ENCODE data around the gene MRPS2. TPM values are rescaled to one million over a fixed set of nuclear protein-coding genes. Genes with fewer than 3 reads are reported as not detected.

The MRPS2 gene
- total and polyA plus RNA-seq, 10 of the 15 experiments (the other 5 are each of a cell fraction or from before 2014, with no cell fraction given), result 3.3 to 103 (median 69.5) TPM

DNA sequence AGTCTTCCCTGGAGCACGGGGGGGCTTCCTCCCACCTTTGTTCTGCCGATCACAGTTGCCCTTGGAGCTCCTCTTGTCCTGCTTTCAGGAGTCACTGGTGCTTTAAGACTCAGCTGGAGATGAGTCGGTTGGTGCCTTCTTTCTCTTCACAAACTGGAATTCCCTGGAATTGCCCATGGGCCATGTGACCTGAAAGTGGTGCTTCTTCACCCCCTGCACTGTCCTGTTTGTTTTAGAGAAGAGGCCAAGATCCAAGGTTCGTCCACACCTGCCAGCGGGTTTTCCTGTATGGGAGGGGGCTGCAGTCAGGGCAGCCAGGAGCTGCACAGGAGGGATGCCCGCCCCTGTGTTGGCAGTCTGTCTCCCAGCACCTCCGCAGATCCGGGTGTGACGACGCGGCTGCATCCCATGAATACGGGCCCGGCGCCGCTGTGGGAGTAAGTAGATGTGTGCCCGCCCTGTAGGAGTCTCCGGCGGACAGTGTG, 9.5 kb upstream of the MRPS2 start:
- ChIA-PET POLR2A (no interaction called here), RAD21 (ENCODE audit: unreplicated experiment) (no interaction called here), SMC1A (ENCODE audit: uncharacterized antibody, unreplicated experiment) (no interaction called here), CTCF (interaction anchor here (1.5 kb wide), 1 partner anchor 14 kb away, joined by 5 read pairs; no protein-coding TSS in a partner anchor)
- no peaks in the 10 kb centered on the region for H3K36me3 ChIP-seq (ENCODE audit: control insufficient read depth in 2 of 2, insufficient read depth in 2 of 2, low read length in 1 of 2)
- no peaks in the 10 kb centered on the region for H3K79me2 ChIP-seq (ENCODE audit: control insufficient read depth, insufficient read depth, low read length)
- no peaks in the 10 kb centered on the region for H3K27me3 ChIP-seq (replicated peaks in 1 of 2; ENCODE audit: control insufficient read depth in 2 of 2, insufficient read depth in 2 of 2, low read length in 1 of 2)
- H3K27ac ChIP-seq (ENCODE audit: control insufficient read depth, insufficient read depth), result no peak overlapping the region
- ATAC-seq (no peak), DNase-seq (ENCODE audit: low read depth, low spot score) (no peak), FAIRE-seq (no peak)
- no peak overlapping the region for H3K4me3 ChIP-seq
- BruUV-seq (replicated peaks), result no TSS peak
- H4K20me1 ChIP-seq (ENCODE audit: control insufficient read depth, insufficient read depth), result no peaks in the 10 kb centered on the region
- H2AFZ ChIP-seq (ENCODE audit: control insufficient read depth, low read depth, low read length), result no peak overlapping the region
- H3K9me3 ChIP-seq (replicated peaks; ENCODE audit: control insufficient read depth, insufficient read depth, low read length), result no peaks in the 10 kb centered on the region
- intact Hi-C loops (cut with micrococcal nuclease; ENCODE audit: unreplicated experiment), result no loop called here
- no peak overlapping the region for H3K9ac ChIP-seq (ENCODE audit: control insufficient read depth, insufficient read depth, low read length)
- H3K4me1 ChIP-seq (ENCODE audit: control insufficient read depth, insufficient read depth, low read length), result no peaks in the 10 kb centered on the region
- WGBS (ENCODE audit: insufficient coverage, insufficient replicate concordance, low lambda C conversion rate, missing lambda C conversion rate), result 74% methylated on average over 15 of the region's 18 CpGs
- no peak overlapping the region for H3K4me2 ChIP-seq (ENCODE audit: control insufficient read depth, insufficient read depth)
- in situ Hi-C loops (cut with MboI), result no loop called here
- no peak for TF ChIP-seq TCF12 (IDR thresholded peaks at IDR 0.05; ENCODE audit: low read depth, low read length)
- no peak for TF ChIP-seq CHD4 (IDR thresholded peaks at IDR 0.05)
- TF ChIP-seq, protein P1, sequence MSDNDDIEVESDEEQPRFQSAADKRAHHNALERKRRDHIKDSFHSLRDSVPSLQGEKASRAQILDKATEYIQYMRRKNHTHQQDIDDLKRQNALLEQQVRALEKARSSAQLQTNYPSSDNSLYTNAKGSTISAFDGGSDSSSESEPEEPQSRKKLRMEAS (IDR thresholded peaks at IDR 0.05; ENCODE audit: low read depth, low read length), result no peak
- no peak for TF ChIP-seq ZNF217 (IDR thresholded peaks at IDR 0.05)

DNA sequence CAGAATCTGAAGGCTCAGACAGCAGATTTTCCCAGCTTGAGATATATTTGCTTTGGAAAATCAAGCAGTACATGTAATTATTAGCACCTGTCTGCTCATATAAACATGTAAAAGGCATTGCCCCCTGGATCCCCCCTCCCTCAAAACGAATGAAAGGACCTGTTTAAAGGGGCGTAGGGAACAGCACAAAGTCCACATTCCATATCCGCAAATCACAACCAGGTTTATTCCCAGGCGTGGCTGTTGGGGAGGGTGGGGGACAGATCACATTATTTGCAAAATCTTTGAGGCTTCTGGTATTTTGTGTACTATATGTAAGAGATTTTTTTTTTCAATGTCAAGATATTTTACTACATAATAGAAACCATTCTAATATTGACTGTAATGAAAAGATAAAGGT, 8.7 kb upstream of the MRPS2 start:
- Histone ChIP-seq H3K27me3 (replicated peaks in 1 of 2; ENCODE audit: control insufficient read depth in 2 of 2, insufficient read depth in 2 of 2, low read length in 1 of 2) (no peaks in the 10 kb centered on the region), H2AFZ (ENCODE audit: control insufficient read depth, low read depth, low read length) (no peak overlapping the region), H3K4me3 (no peak overlapping the region), H3K4me1 (ENCODE audit: control insufficient read depth, insufficient read depth, low read length) (no peaks in the 10 kb centered on the region), H3K79me2 (ENCODE audit: control insufficient read depth, insufficient read depth, low read length) (no peaks in the 10 kb centered on the region), H4K20me1 (ENCODE audit: control insufficient read depth, insufficient read depth) (no peaks in the 10 kb centered on the region), H3K27ac (ENCODE audit: control insufficient read depth, insufficient read depth) (no peak overlapping the region), H3K36me3 (ENCODE audit: control insufficient read depth in 2 of 2, insufficient read depth in 2 of 2, low read length in 1 of 2) (no peaks in the 10 kb centered on the region), H3K9me3 (replicated peaks; ENCODE audit: control insufficient read depth, insufficient read depth, low read length) (no peaks in the 10 kb centered on the region), H3K9ac (ENCODE audit: control insufficient read depth, insufficient read depth, low read length) (no peak overlapping the region), H3K4me2 (ENCODE audit: control insufficient read depth, insufficient read depth) (no peak overlapping the region)
- no peak for ATAC-seq
- BruUV-seq (replicated peaks), result no TSS peak
- intact Hi-C loops (cut with micrococcal nuclease; ENCODE audit: unreplicated experiment) (no loop called here), in situ Hi-C loops (cut with MboI) (no loop called here)
- WGBS (ENCODE audit: insufficient coverage, insufficient replicate concordance, low lambda C conversion rate, missing lambda C conversion rate), result 42% methylated on average over 4 of the region's 4 CpGs
- FAIRE-seq, result no peak
- ChIA-PET SMC1A (ENCODE audit: uncharacterized antibody, unreplicated experiment) (interaction anchor here (0.6 kb wide), 1 partner anchor 928 kb away, joined by 3 read pairs; no protein-coding TSS in a partner anchor), POLR2A (interaction anchor here (0.6 kb wide), 1 partner anchor 341 kb away, joined by 6 read pairs; no protein-coding TSS in a partner anchor), RAD21 (ENCODE audit: unreplicated experiment) (no interaction called here), CTCF (no interaction called here)
- DNase-seq (ENCODE audit: low read depth, low spot score), result no peak
- TF ChIP-seq, protein P2, sequence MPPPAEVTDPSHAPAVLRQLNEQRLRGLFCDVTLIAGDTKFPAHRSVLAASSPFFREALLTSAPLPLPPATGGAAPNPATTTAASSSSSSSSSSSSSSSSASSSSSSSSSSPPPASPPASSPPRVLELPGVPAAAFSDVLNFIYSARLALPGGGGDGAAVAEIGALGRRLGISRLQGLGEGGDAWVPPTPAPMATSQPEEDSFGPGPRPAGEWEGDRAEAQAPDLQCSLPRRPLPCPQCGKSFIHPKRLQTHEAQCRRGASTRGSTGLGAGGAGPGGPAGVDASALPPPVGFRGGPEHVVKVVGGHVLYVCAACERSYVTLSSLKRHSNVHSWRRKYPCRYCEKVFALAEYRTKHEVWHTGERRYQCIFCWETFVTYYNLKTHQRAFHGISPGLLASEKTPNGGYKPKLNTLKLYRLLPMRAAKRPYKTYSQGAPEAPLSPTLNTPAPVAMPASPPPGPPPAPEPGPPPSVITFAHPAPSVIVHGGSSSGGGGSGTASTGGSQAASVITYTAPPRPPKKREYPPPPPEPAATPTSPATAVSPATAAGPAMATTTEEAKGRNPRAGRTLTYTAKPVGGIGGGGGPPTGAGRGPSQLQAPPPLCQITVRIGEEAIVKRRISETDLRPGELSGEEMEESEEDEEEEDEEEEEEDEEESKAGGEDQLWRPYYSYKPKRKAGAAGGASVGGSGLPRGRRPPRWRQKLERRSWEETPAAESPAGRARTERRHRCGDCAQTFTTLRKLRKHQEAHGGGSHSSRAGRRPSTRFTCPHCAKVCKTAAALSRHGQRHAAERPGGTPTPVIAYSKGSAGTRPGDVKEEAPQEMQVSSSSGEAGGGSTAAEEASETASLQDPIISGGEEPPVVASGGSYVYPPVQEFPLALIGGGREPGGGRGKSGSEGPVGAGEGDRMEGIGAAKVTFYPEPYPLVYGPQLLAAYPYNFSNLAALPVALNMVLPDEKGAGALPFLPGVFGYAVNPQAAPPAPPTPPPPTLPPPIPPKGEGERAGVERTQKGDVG (CRISPR knock-in tag; IDR thresholded peaks at IDR 0.05), result no peak
- TF ChIP-seq YY1 (IDR thresholded peaks at IDR 0.05; ENCODE audit: low read depth, low read length) (no peak), CREM (IDR thresholded peaks at IDR 0.05; ENCODE audit: low read depth) (no peak), NR2C2 (IDR thresholded peaks at IDR 0.05; ENCODE audit: borderline replicate concordance, control insufficient read depth, insufficient read length, low read depth) (no peak), ZNF622 (IDR thresholded peaks at IDR 0.05) (no peak), PML (IDR thresholded peaks at IDR 0.05; ENCODE audit: low read length) (no peak), ETV6 (conservative IDR thresholded peaks at IDR 0.05 in 1 of 2, IDR thresholded peaks at IDR 0.05 in 1 of 2; ENCODE audit: borderline replicate concordance in 1 of 2, low read depth in 1 of 2) (no peak)

Measured in GM12878 (cell line).